Lower lobe of right lung (tissue), 2 donors: ENCODE data around the gene CLDN7. TPM values are rescaled to one million over a fixed set of nuclear protein-coding genes. Genes with fewer than 3 reads are reported as not detected.

Experiments
- ATAC-seq, 2 donors: fragments of 200-7000 bp; cut with Tn5 transposase; one replicate each; pipeline ENCODE4 v1.9.1; 2020 to 2022; ENCODE audit warnings: mild to moderate bottlenecking in 2 of 2, moderate library complexity in 2 of 2
- DNase-seq: peaks from one replicate; pipeline ENCODE4 v3.0.0-alpha.2; 2020
- H3K27ac ChIP-seq: fragments of 200-600 bp; one replicate; pipeline ENCODE4 v1.8.0; 2022
- H3K27me3 ChIP-seq: fragments of 200-600 bp; one replicate; pipeline ENCODE4 v1.8.0; 2022; ENCODE audit warnings: low read depth
- H3K36me3 ChIP-seq: fragments of 200-600 bp; one replicate; pipeline ENCODE4 v1.8.0; 2022; ENCODE audit warnings: mild to moderate bottlenecking
- H3K4me1 ChIP-seq: fragments of 200-600 bp; one replicate; pipeline ENCODE4 v1.8.0; 2022
- H3K4me3 ChIP-seq: fragments of 200-600 bp; one replicate; pipeline ENCODE4 v1.8.0; 2022; ENCODE audit warnings: mild to moderate bottlenecking
- H3K9me3 ChIP-seq: fragments of 200-600 bp; one replicate; pipeline ENCODE4 v1.8.0; 2022
- intact Hi-C: fragments of 100-400 bp; cut with DNase I; formaldehyde crosslinking; loops from one replicate; pipeline ENCODE4 v1.11.0; 2022
- total RNA-seq: library from RNA; stranded (reverse); fragmentation: NEBNext Ultra II Directional; extraction: Animal tissue kit (Norgen Biotek cat#: 25700); gene quantifications from one replicate; pipeline ENCODE4 v1.2.1, GENCODE V29; 2021
- TF ChIP-seq, protein P1 (sequence below): fragments of 200-600 bp; IDR thresholded peaks from one replicate; pipeline ENCODE4 v1.8.0; 2022; ENCODE audit warnings: antibody characterized with exemption, mild to moderate bottlenecking
- donor health status: DM: no; HTN: yes; CAD: no; lungs with severe emphysema.

CLDN7 gene
- total RNA-seq, 1 donor from 2014 or later, result 98.7 TPM

DNA sequence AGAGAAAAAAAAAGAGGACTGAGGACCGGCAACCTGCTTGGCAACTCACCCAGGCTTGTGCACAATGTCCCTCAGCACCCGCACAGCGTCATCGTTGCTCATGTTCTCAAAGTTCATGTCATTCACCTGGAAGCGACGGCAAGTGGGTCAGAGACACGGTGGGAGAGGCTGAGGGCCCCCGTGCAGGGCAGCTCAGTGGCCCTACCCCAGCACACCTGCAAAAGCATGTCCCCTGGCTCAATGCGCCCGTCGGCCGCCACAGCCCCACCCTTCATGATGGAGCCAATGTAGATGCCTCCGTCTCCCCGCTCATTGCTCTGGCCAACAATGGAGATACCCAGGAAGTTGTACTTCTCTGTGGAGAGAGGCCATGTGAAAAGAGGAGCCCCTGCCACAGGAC is 33.4 kb downstream of the CLDN7 start:
- Histone ChIP-seq H3K9me3 (no peaks in the 10 kb centered on the region), H3K27me3 (no peaks in the 10 kb centered on the region), H3K4me1 (peaks cover 21% of the 10 kb centered on the region), H3K36me3 (peaks cover 67% of the 10 kb centered on the region), H3K4me3 (no peak overlapping the region), H3K27ac (no peak overlapping the region)
- no peak for ATAC-seq
- no peak for DNase-seq
- TF ChIP-seq, protein P1, sequence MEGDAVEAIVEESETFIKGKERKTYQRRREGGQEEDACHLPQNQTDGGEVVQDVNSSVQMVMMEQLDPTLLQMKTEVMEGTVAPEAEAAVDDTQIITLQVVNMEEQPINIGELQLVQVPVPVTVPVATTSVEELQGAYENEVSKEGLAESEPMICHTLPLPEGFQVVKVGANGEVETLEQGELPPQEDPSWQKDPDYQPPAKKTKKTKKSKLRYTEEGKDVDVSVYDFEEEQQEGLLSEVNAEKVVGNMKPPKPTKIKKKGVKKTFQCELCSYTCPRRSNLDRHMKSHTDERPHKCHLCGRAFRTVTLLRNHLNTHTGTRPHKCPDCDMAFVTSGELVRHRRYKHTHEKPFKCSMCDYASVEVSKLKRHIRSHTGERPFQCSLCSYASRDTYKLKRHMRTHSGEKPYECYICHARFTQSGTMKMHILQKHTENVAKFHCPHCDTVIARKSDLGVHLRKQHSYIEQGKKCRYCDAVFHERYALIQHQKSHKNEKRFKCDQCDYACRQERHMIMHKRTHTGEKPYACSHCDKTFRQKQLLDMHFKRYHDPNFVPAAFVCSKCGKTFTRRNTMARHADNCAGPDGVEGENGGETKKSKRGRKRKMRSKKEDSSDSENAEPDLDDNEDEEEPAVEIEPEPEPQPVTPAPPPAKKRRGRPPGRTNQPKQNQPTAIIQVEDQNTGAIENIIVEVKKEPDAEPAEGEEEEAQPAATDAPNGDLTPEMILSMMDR, result no peak
- intact Hi-C loops, result no loop called here

DNA sequence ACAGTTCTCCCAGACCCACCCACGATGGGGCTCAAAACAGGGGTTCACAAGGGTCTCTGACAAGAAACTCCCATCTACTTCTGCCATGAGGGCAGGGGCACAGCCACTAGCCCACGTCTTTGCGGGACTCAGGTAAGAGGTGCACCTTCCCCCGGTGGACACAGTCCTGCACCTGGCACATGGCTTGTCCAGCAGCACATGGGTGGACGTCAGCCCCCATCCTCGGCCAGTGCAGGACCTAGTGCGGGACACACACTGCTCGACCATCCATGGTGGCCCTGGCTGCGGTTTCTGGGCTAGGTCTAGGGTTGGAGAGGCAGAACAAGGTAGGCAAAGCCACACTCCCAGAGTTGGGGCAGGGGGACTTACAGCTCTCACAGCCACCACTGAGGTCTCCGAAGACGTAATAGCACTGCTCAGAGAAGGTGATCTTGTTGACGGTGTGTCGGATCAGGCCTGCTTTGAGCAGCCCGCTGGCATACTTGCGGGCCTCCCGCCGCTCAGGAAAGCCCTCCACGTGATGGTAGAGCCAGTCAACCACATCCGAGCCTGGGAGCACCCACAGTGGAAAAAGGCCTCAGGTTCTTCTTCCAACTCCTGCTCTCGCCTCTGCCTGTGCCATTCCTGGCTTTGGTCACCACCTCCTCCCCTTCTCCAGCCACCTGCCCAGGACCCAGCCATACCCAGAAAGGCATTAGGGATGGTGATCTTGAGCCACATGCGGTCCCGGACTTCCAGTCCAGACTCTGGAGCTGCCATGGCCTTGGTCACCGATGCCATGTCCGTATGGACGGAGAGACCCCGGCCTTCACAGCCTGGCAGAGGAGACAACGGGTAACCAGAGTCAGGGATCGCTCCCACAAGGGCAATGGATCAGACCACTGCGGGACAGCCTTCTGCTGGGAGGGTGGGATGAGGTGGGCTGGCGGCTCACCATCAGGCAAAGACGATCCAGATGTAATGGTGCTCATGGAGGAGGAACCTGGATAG is 35.3 kb downstream of the CLDN7 start:
- H3K27ac ChIP-seq, result no peak overlapping the region
- H3K27me3 ChIP-seq, result no peaks in the 10 kb centered on the region
- no peak for DNase-seq
- H3K4me1 ChIP-seq, result peaks cover 4% of the 10 kb centered on the region
- TF ChIP-seq, protein P1, result no peak
- no peak for ATAC-seq
- H3K9me3 ChIP-seq, result no peaks in the 10 kb centered on the region
- no peak overlapping the region for H3K4me3 ChIP-seq
- peaks cover 86% of the 10 kb centered on the region for H3K36me3 ChIP-seq
- intact Hi-C loops, result no loop called here

DNA sequence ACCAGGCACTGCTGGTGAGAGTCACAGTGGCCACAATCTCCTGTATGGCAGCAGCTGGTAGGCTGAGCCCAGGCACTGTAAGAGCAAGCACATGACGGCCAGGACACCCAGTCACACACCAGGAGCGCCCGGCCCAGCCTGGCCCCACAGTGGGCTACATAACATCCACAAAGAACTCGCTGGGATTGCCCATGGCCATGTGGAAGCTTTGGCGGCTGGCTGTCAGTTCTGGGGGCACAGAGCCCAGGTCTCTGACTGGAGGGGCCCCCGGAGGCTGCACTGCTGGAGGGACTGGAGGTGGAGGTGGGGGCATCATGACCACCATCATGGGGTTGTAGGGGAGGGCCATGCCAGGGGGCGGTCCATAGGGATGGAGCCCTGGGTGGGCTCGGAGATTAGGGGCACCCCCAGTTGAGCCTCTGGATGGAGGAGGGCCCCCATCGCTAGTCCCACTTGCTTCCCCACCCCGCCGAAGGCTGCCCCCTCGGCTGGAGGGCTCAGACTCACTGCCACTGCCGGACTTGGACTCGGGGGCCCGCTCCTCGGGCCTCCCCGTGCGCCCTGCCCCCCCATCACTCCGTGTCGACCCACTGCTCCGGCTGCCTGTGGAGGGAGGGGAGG is 36.5 kb downstream of the CLDN7 start:
- Histone ChIP-seq H3K4me1 (peaks cover 8% of the 10 kb centered on the region), H3K27me3 (no peaks in the 10 kb centered on the region), H3K4me3 (no peak overlapping the region), H3K9me3 (no peaks in the 10 kb centered on the region), H3K27ac (no peak overlapping the region), H3K36me3 (peaks cover 94% of the 10 kb centered on the region)
- ATAC-seq (no peak), DNase-seq (no peak)
- TF ChIP-seq, protein P1, result no peak
- intact Hi-C loops, result no loop called here

DNA sequence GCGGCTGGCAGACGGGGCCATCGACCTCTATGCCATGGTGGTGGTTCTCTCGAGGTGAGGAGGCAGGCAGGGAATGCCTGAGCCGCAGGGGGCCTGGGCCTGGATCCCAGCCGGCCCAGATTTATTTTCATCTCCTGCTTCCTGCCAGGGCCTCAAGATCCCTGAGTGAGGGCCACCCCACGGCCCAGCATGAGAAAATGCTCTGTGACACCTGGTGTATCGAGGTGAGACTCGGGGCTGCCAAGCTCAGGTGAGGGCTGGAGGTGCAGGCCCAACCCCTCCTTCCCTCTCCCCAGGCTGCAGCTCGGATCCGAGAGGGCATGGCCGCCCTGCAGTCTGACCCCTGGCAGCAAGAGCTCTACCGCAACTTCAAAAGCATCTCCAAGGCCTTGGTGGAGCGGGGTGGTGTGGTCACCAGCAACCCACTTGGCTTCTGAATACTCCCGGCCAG is 37.6 kb downstream of the CLDN7 start:
- ATAC-seq, result no peak
- Histone ChIP-seq H3K9me3 (no peaks in the 10 kb centered on the region), H3K27me3 (no peaks in the 10 kb centered on the region), H3K4me3 (no peak overlapping the region), H3K36me3 (peaks cover 84% of the 10 kb centered on the region), H3K4me1 (peaks cover 14% of the 10 kb centered on the region), H3K27ac (no peak overlapping the region)
- TF ChIP-seq, protein P1, result no peak
- no peak for DNase-seq
- intact Hi-C loops, result no loop called here

DNA sequence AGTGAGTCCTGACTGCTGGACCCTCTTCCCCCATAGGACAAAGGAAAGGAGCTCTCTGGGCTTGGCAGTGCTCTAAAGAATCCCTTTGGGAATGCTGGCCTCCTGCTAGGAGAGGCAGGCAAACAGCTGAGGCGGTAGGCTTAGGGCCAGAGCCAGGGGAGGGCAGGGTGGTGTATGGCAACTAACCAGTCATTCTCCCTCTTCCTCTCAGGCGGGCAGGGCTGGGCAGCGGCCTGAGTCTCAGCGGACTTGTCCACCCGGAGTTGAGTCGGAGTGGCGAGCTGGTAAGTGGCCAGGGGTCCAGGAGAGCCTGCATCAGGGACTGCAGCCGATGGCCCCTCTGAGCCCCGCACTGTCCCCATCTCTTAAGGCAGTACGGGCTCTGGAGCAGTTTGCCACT is 38.2 kb downstream of the CLDN7 start:
- no peaks in the 10 kb centered on the region for H3K9me3 ChIP-seq
- intact Hi-C loops, result no loop called here
- no peak overlapping the region for H3K27ac ChIP-seq
- DNase-seq (no peak), ATAC-seq (no peak)
- peaks cover 79% of the 10 kb centered on the region for H3K36me3 ChIP-seq
- H3K4me3 ChIP-seq, result no peak overlapping the region
- TF ChIP-seq, protein P1, result no peak
- H3K27me3 ChIP-seq, result no peaks in the 10 kb centered on the region
- H3K4me1 ChIP-seq, result peaks cover 19% of the 10 kb centered on the region
